Loucy (cell line): Measurements from ENCODE around the gene TRIM13.

Experiments
- H2AFZ ChIP-seq: fragments of 200-600 bp; sonication (generic); 2 replicates; pipeline ENCODE4 v1.6.0; 2016; ENCODE audit warnings: antibody characterized with exemption, mild to moderate bottlenecking, low read length, moderate library complexity
- H3F3A ChIP-seq: fragments of 200-600 bp; 2 replicates; pipeline ENCODE4 v1.6.0; 2016; ENCODE audit warnings: antibody characterized with exemption, low read depth, mild to moderate bottlenecking
- H3K27me3 ChIP-seq: fragments of 200-600 bp; sonication (generic); 2 replicates; pipeline ENCODE4 v1.6.1; 2014; ENCODE audit warnings: low read length, mild to moderate bottlenecking; ENCODE audit not compliant: insufficient read depth, poor library complexity, severe bottlenecking
- H3K36me3 ChIP-seq: fragments of 200-600 bp; sonication (generic); 2 replicates; pipeline ENCODE4 v1.6.1; 2016; ENCODE audit warnings: low read length; ENCODE audit not compliant: insufficient read depth
- H3K4me1 ChIP-seq: fragments of 200-600 bp; sonication (generic); 2 replicates; pipeline ENCODE4 v1.5.1; 2014; ENCODE audit warnings: low read length, mild to moderate bottlenecking; ENCODE audit not compliant: insufficient read depth, poor library complexity, severe bottlenecking
- H3K4me2 ChIP-seq: fragments of 200-600 bp; sonication (generic); 2 replicates; pipeline ENCODE4 v1.6.0; 2014; ENCODE audit warnings: antibody characterized with exemption, low read length, low read depth, mild to moderate bottlenecking; ENCODE audit not compliant: poor library complexity, severe bottlenecking
- H3K4me3 ChIP-seq: fragments of 200-600 bp; sonication (generic); 2 replicates; pipeline ENCODE4 v1.5.1; 2014; ENCODE audit warnings: low read length, mild to moderate bottlenecking, mixed read lengths; ENCODE audit not compliant: poor library complexity, severe bottlenecking
- H3K79me2 ChIP-seq: fragments of 200-600 bp; sonication (generic); 2 replicates; pipeline ENCODE4 v1.6.1; 2014; ENCODE audit warnings: low read length; ENCODE audit not compliant: insufficient read depth
- H3K9ac ChIP-seq: fragments of 200-600 bp; sonication (generic); 2 replicates; pipeline ENCODE4 v1.6.0; 2014; ENCODE audit warnings: mild to moderate bottlenecking, low read depth, low read length, moderate library complexity; ENCODE audit not compliant: poor library complexity, severe bottlenecking
- H3K9me2 ChIP-seq: fragments of 200-600 bp; sonication (generic); replicated peaks from 2 replicates; pipeline ENCODE4 v1.6.1; 2016; ENCODE audit warnings: low read depth, low read length, mixed read lengths
- H3K9me3 ChIP-seq: fragments of 200-600 bp; sonication (generic); 2 replicates; pipeline ENCODE4 v1.6.1; 2014; ENCODE audit warnings: mild to moderate bottlenecking, antibody characterized with exemption, low read length, low read depth; ENCODE audit not compliant: insufficient read depth
- H4K20me1 ChIP-seq: fragments of 200-600 bp; sonication (generic); 2 replicates; pipeline ENCODE4 v1.6.0; 2014; ENCODE audit warnings: antibody characterized with exemption, low read length, mild to moderate bottlenecking; ENCODE audit not compliant: insufficient read depth, poor library complexity, severe bottlenecking
- EZH2phosphoT487 ChIP-seq: fragments of 200-600 bp; IDR thresholded peaks from 2 replicates; pipeline ENCODE4 v1.6.1; 2018; ENCODE audit warnings: antibody characterized with exemption, mild to moderate bottlenecking, moderate library complexity, borderline replicate concordance
- TF ChIP-seq, protein P1 (sequence below): fragments of 200-600 bp; sonication (generic); conservative IDR thresholded peaks from 2 replicates; pipeline ENCODE4 v1.5.1; 2014; ENCODE audit warnings: mild to moderate bottlenecking, antibody characterized with exemption, low read length

The TRIM13 gene

DNA sequence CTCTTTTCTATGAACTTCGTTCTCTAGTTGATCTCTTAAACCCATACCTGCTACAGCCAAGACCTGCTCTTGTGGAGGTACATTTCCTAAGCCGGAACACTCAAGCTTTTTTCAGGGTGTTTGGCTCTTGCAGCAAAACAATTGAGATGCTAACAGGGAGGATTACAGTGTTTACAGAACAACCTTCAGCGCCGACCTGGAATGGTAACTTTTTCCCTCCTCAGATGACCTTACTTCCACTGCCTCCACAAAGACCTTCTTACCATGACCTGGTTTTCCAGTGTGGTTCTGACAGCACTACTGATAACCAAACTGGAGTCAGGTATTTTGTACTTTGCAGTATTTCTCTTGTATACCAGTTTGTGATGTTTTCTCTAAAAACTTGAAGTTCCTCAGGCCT is 18.9 kb downstream of the TRIM13 start:
- no peaks in the 10 kb centered on the region for H3K27me3 ChIP-seq
- H4K20me1 ChIP-seq: peaks cover 7% of the 10 kb centered on the region
- no peak overlapping the region for H3K4me3 ChIP-seq
- no peaks in the 10 kb centered on the region; the same call in 1 of the 2 replicates for H3F3A ChIP-seq
- H3K36me3 ChIP-seq: peaks cover 55% of the 10 kb centered on the region
- TF ChIP-seq, protein P1, sequence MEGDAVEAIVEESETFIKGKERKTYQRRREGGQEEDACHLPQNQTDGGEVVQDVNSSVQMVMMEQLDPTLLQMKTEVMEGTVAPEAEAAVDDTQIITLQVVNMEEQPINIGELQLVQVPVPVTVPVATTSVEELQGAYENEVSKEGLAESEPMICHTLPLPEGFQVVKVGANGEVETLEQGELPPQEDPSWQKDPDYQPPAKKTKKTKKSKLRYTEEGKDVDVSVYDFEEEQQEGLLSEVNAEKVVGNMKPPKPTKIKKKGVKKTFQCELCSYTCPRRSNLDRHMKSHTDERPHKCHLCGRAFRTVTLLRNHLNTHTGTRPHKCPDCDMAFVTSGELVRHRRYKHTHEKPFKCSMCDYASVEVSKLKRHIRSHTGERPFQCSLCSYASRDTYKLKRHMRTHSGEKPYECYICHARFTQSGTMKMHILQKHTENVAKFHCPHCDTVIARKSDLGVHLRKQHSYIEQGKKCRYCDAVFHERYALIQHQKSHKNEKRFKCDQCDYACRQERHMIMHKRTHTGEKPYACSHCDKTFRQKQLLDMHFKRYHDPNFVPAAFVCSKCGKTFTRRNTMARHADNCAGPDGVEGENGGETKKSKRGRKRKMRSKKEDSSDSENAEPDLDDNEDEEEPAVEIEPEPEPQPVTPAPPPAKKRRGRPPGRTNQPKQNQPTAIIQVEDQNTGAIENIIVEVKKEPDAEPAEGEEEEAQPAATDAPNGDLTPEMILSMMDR: no peak
- peaks cover 29% of the 10 kb centered on the region; the same call in 1 of the 2 replicates for H3K79me2 ChIP-seq
- H3K9ac ChIP-seq: no peak overlapping the region
- H3K9me2 ChIP-seq: no peaks in the 10 kb centered on the region
- H3K4me1 ChIP-seq: peaks cover 3% of the 10 kb centered on the region
- H2AFZ ChIP-seq: no peak overlapping the region
- no peak overlapping the region for H3K4me2 ChIP-seq
- H3K9me3 ChIP-seq: no peaks in the 10 kb centered on the region

DNA sequence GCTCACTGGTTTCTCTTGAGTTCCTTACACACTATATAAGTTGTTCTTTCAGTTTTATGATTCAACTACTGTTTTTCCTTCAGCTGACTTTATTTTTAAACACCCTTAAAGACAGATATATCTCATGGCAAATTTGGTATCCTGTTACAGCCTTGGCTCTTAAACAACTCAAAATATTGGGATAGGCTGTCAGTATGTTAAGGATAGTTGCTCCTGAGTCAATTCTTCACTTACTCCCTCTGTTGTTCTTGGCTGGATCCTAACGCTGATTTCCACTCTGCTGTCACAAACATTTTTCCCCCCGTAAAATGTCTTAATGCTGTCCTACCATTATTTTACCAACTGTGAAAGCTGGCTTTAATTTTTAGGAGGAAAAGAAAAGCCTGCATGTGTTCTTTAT is 19.6 kb downstream of the TRIM13 start:
- Histone ChIP-seq H3K4me1 (peaks cover 3% of the 10 kb centered on the region), H3K4me2 (no peak overlapping the region), H3F3A (no peaks in the 10 kb centered on the region), H3K4me3 (no peak overlapping the region), H4K20me1 (peaks cover 7% of the 10 kb centered on the region), H3K9me2 (no peaks in the 10 kb centered on the region), H3K27me3 (no peaks in the 10 kb centered on the region), H3K36me3 (peaks cover 48% of the 10 kb centered on the region), H2AFZ (no peak overlapping the region), H3K79me2 (peaks cover 24% of the 10 kb centered on the region; the same call in 1 of the 2 replicates), H3K9me3 (no peaks in the 10 kb centered on the region), H3K9ac (no peak overlapping the region)
- no peak for TF ChIP-seq EZH2phosphoT487
- TF ChIP-seq, protein P1: no peak

GRCh38 chr13:50017819-50018218 is 21.0 kb downstream of the TRIM13 start:
- Histone ChIP-seq H3K4me2 (no peak overlapping the region), H3K36me3 (peaks cover 39% of the 10 kb centered on the region), H3K27me3 (no peaks in the 10 kb centered on the region), H3K9me2 (no peaks in the 10 kb centered on the region), H3K4me3 (no peak overlapping the region), H3F3A (no peaks in the 10 kb centered on the region), H3K9ac (no peak overlapping the region), H3K9me3 (no peaks in the 10 kb centered on the region), H4K20me1 (peaks cover 5% of the 10 kb centered on the region), H3K79me2 (peaks cover 16% of the 10 kb centered on the region; the same call in 1 of the 2 replicates), H2AFZ (no peak overlapping the region), H3K4me1 (peaks cover 3% of the 10 kb centered on the region)
- TF ChIP-seq, protein P1: no peak
- no peak for TF ChIP-seq EZH2phosphoT487
